HAP-1 (cell line): Measurements from ENCODE around the gene GRK6.

Experiments
- DNase-seq, 2 experiments: peaks; one replicate each; pipeline ENCODE4 v3.0.0-alpha.2; 2016 to 2020; ENCODE audit warnings: low spot score in 2 of 2
- H3K27me3 ChIP-seq: fragments of 250-450 bp; sonication (Bioruptor Pico); 2 replicates; pipeline ENCODE4 v1.5.1; 2020; ENCODE audit warnings: low read depth, mild to moderate bottlenecking, moderate library complexity
- H3K36me3 ChIP-seq: fragments of 250-450 bp; sonication (Bioruptor Pico); replicated peaks from 2 replicates; pipeline ENCODE4 v1.5.1; 2020; ENCODE audit warnings: mild to moderate bottlenecking
- H3K4me1 ChIP-seq: fragments of 250-450 bp; sonication (Bioruptor Pico); 2 replicates; pipeline ENCODE4 v1.5.1; 2020; ENCODE audit warnings: mild to moderate bottlenecking
- H3K4me3 ChIP-seq: fragments of 250-450 bp; sonication (Bioruptor Pico); 2 replicates; pipeline ENCODE4 v1.5.1; 2020; ENCODE audit warnings: mild to moderate bottlenecking, moderate library complexity
- H3K9me3 ChIP-seq: fragments of 250-450 bp; sonication (Bioruptor Pico); 2 replicates; pipeline ENCODE4 v1.5.1; 2020; ENCODE audit warnings: mild to moderate bottlenecking, moderate library complexity
- in situ Hi-C: fragments of 300-500 bp; cut with MboI; formaldehyde crosslinking; loops from 3 replicates; pipeline ENCODE4 v1.14.3; 2020; ENCODE audit warnings: low sequenced_read_pairs, inconsistent platforms, mixed read lengths

Gene GRK6

GRCh38 chr5:177426566-177427210 lies at the start of gene GRK6:
Gene GRK6 (plus strand): TSS chr5:177426676. CDS start chr5:177426846, 170 bp downstream.
- Histone ChIP-seq H3K4me1 (peaks cover 8% of the 10 kb centered on the region), H3K9me3 (no peaks in the 10 kb centered on the region), H3K27me3 (no peaks in the 10 kb centered on the region), H3K36me3 (peaks cover 11% of the 10 kb centered on the region), H3K4me3 (peak within 1 kb of the TSS; percentile 71)
- in situ Hi-C loops: no loop called here
- DNase-seq: peak in 1 of 2 experiments; percentile 50

DNA sequence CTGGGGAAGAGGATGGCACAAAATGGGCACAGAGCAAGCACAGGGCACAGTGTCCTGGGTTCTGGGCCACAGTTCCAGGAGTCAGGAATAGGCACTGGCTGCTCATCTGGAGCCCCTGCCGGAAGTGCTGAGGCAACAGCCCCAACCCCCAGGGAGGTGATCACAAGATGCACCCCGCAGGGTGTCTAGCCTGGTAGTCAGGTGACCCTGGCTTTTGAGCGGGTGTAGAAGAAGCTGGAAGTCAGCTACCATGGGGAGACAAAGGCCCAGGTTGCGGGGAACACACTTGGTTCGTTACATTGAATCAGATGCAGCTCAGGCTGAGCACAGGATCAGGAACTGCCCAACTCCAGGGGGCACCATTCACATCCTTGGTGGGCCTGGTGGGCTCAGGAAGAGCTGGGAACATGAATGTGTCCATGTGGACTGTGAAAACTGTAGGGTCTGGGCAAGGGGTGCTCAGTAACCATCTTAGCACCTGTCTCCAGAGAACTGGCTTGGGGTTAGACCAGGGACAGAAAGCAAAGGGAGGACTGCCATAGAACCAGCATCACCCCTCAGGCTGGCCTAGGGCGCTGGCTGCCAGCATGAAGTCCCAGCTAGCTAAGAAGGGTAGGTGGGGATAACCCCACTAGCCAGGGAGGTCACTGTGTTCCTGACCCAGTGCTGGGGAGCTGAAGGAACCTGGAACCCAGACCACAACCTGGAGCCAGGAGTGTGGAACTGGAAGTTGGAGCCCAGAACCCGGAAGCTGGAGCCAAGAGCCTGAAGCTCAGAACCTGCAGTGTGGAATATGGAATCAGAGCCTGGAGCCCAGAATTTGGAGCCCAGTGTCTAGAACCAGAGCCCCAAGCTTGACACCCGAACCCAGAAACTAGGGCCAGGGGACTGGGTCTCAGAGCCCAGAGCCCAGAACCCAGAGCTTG lies 48.4 kb upstream of the GRK6 start:
- H3K27me3 ChIP-seq: peaks cover 2% of the 10 kb centered on the region; the same call in 1 of the 2 replicates
- no peak overlapping the region for H3K4me3 ChIP-seq
- in situ Hi-C loops: no loop called here
- no peaks in the 10 kb centered on the region for H3K4me1 ChIP-seq
- DNase-seq: no peak
- H3K9me3 ChIP-seq: no peaks in the 10 kb centered on the region
- no peaks in the 10 kb centered on the region for H3K36me3 ChIP-seq

DNA sequence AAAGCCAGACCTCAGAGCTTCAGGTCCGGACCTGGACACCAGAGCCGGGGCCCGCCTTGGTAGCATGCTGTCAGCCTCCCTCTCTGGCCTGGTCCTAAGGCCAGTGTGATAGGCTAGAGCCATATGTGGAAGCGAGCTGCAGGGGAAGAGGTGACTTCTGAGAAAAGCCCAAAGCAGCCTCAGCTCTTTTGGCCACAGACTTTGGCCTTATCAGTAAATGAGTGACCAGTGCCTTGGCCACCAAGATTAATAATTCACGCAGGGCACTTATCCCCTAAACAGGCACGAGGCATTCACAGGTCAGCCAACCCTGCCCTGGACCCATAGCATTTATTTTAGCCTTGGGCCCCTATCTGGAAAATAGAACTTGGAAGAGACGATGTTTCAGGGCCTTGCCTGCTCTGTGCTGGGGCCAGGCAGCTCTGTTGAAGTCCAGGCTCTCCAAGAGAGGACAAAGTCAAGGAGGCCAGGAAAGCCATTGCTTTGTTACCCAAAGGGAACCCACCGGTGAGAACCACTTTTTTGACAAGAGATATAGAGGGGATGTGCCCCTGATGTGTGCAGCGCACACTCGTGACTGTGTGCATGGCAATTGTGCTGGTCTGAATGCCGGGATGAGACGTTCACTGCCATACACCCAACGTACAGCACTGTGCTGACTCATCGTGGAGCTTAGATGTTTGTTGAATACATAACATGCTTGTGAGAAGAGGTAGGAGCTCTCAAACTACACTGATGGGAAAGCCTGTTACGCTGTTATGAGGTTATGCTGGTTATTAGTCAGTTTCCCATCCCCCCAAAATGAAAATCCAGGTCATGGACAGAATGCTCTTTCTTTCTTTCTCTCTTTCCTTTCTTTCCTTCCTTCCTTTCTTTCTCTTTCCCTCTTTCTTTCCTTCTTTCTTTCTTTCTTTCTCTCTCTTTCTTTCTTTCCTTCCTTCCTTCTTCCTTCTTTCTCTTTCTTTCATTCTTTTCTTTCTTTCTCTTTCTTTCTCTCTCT lies 47.3 kb upstream of the GRK6 start:
- in situ Hi-C loops: no loop called here
- no peak for DNase-seq
- Histone ChIP-seq H3K4me3 (no peak overlapping the region), H3K4me1 (no peaks in the 10 kb centered on the region), H3K9me3 (no peaks in the 10 kb centered on the region), H3K36me3 (no peaks in the 10 kb centered on the region), H3K27me3 (peaks cover 2% of the 10 kb centered on the region; the same call in 1 of the 2 replicates)

DNA sequence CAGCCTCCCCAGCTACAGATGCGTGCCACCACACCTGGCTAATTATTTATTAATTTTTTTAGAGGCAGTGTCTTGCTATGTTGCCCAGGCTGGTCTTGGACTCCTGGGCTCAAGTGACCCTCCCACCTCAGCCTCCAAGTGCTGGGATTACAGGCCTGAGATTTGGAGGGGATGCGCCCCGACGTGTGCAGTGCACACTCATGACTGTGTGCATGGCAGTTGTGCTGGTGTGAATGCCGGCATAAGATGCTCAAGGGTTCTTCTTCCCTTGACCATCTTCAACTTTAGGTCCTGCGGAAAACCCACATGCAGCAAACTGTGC lies 45.7 kb upstream of the GRK6 start:
- Histone ChIP-seq H3K4me1 (no peaks in the 10 kb centered on the region), H3K4me3 (no peak overlapping the region), H3K36me3 (no peaks in the 10 kb centered on the region), H3K9me3 (no peaks in the 10 kb centered on the region), H3K27me3 (peaks cover 10% of the 10 kb centered on the region; the same call in 1 of the 2 replicates)
- in situ Hi-C loops: no loop called here
- DNase-seq: no peak

DNA sequence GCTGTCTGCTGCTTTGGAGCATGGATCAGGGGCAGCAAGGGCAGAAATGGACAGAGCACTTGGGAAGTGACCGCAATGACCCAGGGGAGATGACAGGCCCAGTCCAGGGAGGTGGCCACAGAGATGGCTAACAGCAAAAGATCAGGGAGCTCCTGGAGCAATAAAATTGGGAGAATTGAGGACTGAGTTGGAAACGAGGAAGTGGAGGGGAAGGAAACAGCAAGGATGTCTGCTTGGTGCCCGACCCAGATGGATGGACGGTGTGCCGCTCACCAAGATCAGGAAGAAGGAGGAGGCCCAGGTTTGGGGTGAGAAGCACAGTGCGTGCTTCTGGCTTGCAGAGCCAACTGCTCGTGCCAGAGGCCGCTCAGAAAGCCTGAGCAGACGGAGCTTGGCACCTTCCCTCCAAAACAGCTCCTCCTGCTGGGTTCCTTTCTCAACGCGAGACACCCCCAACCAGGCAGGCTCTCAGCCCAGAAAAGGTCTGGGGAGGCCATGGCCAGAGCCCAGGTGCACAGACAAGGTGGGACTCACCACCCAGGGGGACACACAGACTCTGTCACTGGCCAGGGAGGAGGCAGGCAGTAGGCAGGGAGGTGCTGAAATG lies 44.0 kb upstream of the GRK6 start:
- H3K4me3 ChIP-seq: no peak overlapping the region
- H3K27me3 ChIP-seq: peaks cover 10% of the 10 kb centered on the region; the same call in 1 of the 2 replicates
- peak in 1 of 2 experiments; percentile 29 for DNase-seq
- in situ Hi-C loops: no loop called here
- no peaks in the 10 kb centered on the region for H3K4me1 ChIP-seq
- no peaks in the 10 kb centered on the region for H3K9me3 ChIP-seq
- no peaks in the 10 kb centered on the region for H3K36me3 ChIP-seq

DNA sequence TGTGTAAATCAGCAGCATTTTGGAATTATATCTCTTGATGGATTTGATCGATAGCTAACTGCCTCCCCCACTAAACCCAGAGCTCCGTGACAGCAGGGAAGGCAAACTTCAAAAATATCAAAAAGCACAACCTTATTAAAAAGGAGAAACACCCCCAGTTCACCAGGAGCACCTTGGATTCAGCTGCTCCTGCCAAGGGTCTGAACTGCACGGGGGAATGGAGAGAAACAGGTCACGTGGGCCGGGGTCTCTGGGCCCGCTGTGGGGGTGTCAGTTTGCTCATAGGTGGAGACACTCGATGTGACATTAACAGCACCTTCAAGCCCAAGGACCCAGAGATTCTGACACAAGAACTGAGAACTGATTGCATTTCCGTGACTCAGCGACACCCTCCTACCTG lies 43.3 kb upstream of the GRK6 start:
- Histone ChIP-seq H3K9me3 (no peaks in the 10 kb centered on the region), H3K4me3 (no peak overlapping the region), H3K27me3 (peaks cover 10% of the 10 kb centered on the region; the same call in 1 of the 2 replicates), H3K36me3 (no peaks in the 10 kb centered on the region), H3K4me1 (no peaks in the 10 kb centered on the region)
- DNase-seq: no peak
- in situ Hi-C loops: no loop called here

DNA sequence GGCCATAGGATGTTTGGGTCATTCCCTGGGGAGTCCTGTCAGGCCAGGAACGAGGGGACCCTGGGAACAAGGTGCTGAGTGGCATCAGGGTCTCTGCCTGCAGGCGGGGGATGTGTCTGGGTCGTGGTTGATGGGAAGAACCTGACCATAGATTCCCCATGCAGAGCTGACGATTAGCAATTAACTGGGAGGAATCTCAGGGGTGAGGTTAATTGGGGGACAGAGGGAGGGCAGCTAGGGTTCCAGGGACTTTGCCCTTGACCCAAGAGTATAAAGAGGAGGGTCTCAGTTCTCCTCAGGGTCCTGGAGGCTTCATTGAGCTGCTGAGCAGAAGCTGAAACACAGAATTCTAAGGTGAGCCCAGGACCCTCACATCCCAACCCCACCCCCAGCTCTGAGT lies 42.3 kb upstream of the GRK6 start, which contains the start of gene SLC34A1:
SLC34A1 (plus strand) TSS at position 301 of the 400 bp plus-strand sequence. CDS start 1,308 bp downstream, outside the sequence.
- H3K4me3 ChIP-seq: no peak within 1 kb of the TSS
- H3K36me3 ChIP-seq: no peaks in the 10 kb centered on the region
- H3K4me1 ChIP-seq: no peaks in the 10 kb centered on the region
- peaks cover 10% of the 10 kb centered on the region; the same call in 1 of the 2 replicates for H3K27me3 ChIP-seq
- in situ Hi-C loops: no loop called here
- no peak for DNase-seq
- no peaks in the 10 kb centered on the region for H3K9me3 ChIP-seq

DNA sequence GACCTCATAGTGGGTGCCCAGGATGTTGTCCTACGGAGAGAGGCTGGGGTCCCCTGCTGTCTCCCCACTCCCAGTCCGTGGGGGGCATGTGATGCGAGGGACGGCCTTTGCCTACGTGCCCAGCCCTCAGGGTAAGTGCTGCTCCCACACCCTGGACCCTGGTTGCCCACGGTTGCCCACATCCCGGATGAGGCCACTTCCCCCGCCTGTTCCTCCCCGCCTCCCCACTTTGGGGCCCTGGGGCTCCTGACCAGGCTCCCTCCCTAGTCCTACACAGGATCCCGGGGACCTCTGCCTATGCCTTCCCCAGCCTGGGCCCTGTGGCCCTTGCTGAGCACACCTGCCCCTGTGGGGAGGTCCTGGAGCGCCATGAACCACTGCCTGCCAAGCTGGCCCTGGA lies 40.8 kb upstream of the GRK6 start:
- in situ Hi-C loops: no loop called here
- peaks cover 10% of the 10 kb centered on the region; the same call in 1 of the 2 replicates for H3K27me3 ChIP-seq
- no peak overlapping the region for H3K4me3 ChIP-seq
- H3K9me3 ChIP-seq: no peaks in the 10 kb centered on the region
- H3K4me1 ChIP-seq: no peaks in the 10 kb centered on the region
- H3K36me3 ChIP-seq: no peaks in the 10 kb centered on the region
- no peak for DNase-seq

DNA sequence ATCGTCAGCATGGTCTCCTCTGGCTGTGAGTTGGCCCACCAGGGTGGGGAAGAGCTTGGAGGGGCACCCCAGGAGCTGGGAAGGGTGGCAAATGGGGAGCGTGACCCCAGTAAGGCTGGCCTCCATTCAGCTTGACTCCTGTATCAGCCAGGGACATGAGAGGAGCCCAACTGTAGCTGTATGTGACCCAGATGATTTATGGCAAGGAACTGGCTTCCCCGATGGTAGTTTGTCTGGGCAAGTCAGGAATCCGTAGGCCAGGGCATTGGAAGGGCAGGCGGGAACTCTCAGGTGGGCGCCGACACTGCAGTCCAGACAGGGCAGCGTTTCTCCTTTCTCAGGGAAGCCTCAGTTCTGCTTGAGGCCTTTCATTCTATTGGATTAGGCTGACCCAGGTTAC lies 39.9 kb upstream of the GRK6 start:
- Histone ChIP-seq H3K4me3 (no peak overlapping the region), H3K36me3 (no peaks in the 10 kb centered on the region), H3K27me3 (peaks cover 10% of the 10 kb centered on the region; the same call in 1 of the 2 replicates), H3K4me1 (no peaks in the 10 kb centered on the region), H3K9me3 (no peaks in the 10 kb centered on the region)
- no peak for DNase-seq
- in situ Hi-C loops: no loop called here

DNA sequence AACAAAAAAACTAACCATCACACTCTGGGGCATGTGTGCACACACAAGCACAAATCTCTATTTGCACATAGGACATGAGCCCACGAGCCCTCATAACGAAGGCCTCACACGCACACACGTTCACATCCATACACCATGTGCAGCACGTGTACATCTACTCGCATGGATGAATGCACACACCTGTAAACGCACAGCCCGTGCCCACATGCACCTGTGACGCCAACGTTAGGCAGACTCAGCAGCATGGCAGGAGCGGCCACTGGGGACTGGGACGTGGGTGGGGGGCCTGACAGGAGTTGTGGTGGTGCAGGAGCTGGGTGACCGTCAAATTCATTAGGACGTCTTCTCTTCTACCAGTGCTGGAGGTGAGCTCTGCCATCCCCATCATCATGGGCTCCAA lies 39.1 kb upstream of the GRK6 start:
- in situ Hi-C loops: no loop called here
- no peak for DNase-seq
- no peak overlapping the region for H3K4me3 ChIP-seq
- no peaks in the 10 kb centered on the region for H3K4me1 ChIP-seq
- no peaks in the 10 kb centered on the region for H3K9me3 ChIP-seq
- no peaks in the 10 kb centered on the region for H3K36me3 ChIP-seq
- peaks cover 10% of the 10 kb centered on the region; the same call in 1 of the 2 replicates for H3K27me3 ChIP-seq

DNA sequence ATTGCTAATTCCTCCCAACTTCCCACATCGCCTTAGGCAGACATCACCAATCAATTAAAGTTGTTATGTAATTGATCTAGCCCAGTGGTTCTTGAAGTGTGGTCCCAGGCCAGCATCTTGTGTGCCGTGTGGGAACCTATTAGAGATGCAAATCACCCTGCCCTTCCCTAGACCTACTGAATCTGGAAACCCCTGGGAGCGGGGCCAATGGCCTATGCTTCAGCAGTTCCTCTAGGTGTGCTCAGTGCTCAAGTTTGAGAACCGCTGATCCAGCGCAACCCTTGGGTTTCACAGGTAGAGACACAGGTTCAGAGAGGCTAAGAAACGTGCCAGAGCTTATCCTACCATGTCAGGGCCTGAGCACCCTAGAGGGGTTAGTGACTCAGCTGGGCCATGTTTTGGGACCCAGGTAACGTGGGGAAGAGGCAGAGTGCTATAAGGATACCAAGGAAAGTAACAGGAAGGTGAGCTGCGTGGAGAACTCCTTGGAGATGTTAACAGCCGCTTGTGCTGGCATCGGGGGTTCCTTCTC lies 37.9 kb upstream of the GRK6 start:
- DNase-seq: no peak
- H3K4me3 ChIP-seq: no peak overlapping the region
- H3K9me3 ChIP-seq: no peaks in the 10 kb centered on the region
- H3K4me1 ChIP-seq: no peaks in the 10 kb centered on the region
- H3K27me3 ChIP-seq: peaks cover 8% of the 10 kb centered on the region; the same call in 1 of the 2 replicates
- H3K36me3 ChIP-seq: no peaks in the 10 kb centered on the region
- in situ Hi-C loops: no loop called here

DNA sequence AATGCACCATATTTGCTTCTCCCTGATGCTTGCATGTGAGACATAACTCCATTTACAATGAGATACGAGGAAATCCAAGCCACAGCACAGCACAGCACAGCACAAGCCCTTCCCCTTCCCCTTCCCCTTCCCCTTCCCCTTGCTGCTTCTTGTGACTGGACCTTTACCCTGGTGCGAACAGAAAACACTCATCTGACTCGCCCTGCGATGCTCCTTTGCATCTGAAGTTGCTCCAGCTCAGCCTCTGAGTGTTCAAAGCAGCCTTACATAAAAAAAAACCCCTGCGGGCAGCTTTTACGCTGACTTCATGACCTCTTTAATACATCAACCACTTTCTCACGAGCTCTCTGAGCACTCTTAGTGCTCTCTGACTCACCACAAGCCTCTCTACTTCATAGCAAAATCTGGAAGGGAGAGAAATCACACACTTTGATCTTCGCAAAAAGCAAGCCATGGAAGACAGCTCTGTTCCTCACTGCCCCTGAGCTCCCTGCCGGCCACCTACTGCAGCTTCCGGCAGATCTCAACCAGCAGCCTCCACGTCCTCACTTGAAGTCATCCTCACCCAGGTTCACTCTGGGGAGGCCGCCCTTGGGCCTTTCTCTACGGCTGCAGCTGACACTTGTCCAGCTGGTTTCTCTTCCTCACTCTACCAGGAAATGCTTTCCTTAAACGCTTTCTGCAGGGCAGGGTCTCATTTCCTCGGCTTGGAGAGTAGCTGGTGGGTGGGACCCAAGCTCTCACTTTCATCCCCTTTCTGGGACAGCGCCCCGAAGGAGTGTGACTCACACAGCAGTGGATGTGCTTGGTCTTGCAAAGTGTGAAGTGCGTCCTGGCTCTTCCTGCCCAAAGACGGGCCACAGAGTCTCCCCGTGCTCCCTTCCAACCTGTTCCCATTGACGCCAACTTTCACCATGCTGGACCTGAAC lies 37.0 kb upstream of the GRK6 start:
- no peak for DNase-seq
- Histone ChIP-seq H3K4me3 (no peak overlapping the region), H3K4me1 (no peaks in the 10 kb centered on the region), H3K36me3 (no peaks in the 10 kb centered on the region), H3K9me3 (no peaks in the 10 kb centered on the region), H3K27me3 (peaks cover 8% of the 10 kb centered on the region; the same call in 1 of the 2 replicates)
- in situ Hi-C loops: loop anchor here (5.0 kb wide), 1 partner anchor 58 kb away; the partner anchor contains the start of gene PRR7
